ENCODE results near the gene ZMYM3. TPM values are rescaled to one million over a fixed set of nuclear protein-coding genes. Genes with fewer than 3 reads are reported as not detected.

ZMYM3 gene
- total RNA-seq, 4 donors from 2014 or later, result 13.2 to 21.0 (median 17.4) TPM

- no peak overlapping the region for H3K27ac ChIP-seq
- H3K9me3 ChIP-seq, result no peaks in the 10 kb centered on the region
- DNase-seq (ENCODE audit: low spot score in 2 of 2), result no peak
- H3K4me3 ChIP-seq, result no peak overlapping the region
- 25 to 51% methylated on average over 6 of the region's 6 CpGs for WGBS, 2 donors
- no peaks in the 10 kb centered on the region for H3K4me1 ChIP-seq
- no peaks in the 10 kb centered on the region for H3K36me3 ChIP-seq
- no peaks in the 10 kb centered on the region for H3K27me3 ChIP-seq
- TF ChIP-seq POLR2A (IDR thresholded peaks at IDR 0.05) (no peak), EP300 (IDR thresholded peaks at IDR 0.05) (no peak), CTCF (IDR thresholded peaks at IDR 0.05) (no peak)
Measured at GRCh38 chrX:71216485-71216884, 37.5 kb downstream of the ZMYM3 start.

GRCh38 chrX:71215338-71215912 is 38.5 kb downstream of the ZMYM3 start:
- WGBS, 2 donors, result 83 to 85% methylated on average over 4 to 10 of the region's 10 CpGs
- H3K36me3 ChIP-seq, result no peaks in the 10 kb centered on the region
- no peaks in the 10 kb centered on the region for H3K27me3 ChIP-seq
- DNase-seq (ENCODE audit: low spot score in 2 of 2), result no peak
- H3K4me3 ChIP-seq, result no peak overlapping the region
- no peak for TF ChIP-seq CTCF (IDR thresholded peaks at IDR 0.05)
- no peaks in the 10 kb centered on the region for H3K9me3 ChIP-seq
- H3K27ac ChIP-seq, result no peak overlapping the region
- H3K4me1 ChIP-seq, result no peaks in the 10 kb centered on the region

GRCh38 chrX:71214604-71215337 is 39.2 kb downstream of the ZMYM3 start:
- no peaks in the 10 kb centered on the region for H3K27me3 ChIP-seq
- 70 to 86% methylated on average over 2 to 5 of the region's 5 CpGs for WGBS, 2 donors
- DNase-seq (ENCODE audit: low spot score in 2 of 2), result no peak
- no peaks in the 10 kb centered on the region for H3K36me3 ChIP-seq
- no peak overlapping the region for H3K27ac ChIP-seq
- no peaks in the 10 kb centered on the region for H3K4me1 ChIP-seq
- H3K9me3 ChIP-seq, result no peaks in the 10 kb centered on the region
- no peak overlapping the region for H3K4me3 ChIP-seq
- no peak for TF ChIP-seq POLR2A (IDR thresholded peaks at IDR 0.05)
- TF ChIP-seq EP300 (IDR thresholded peaks at IDR 0.05), result no peak
- TF ChIP-seq CTCF (IDR thresholded peaks at IDR 0.05), result no peak

GRCh38 chrX:71214152-71214551 is 39.8 kb downstream of the ZMYM3 start:
- no peak overlapping the region for H3K27ac ChIP-seq
- H3K4me3 ChIP-seq, result no peak overlapping the region
- no peak for TF ChIP-seq POLR2A (IDR thresholded peaks at IDR 0.05)
- TF ChIP-seq CTCF (IDR thresholded peaks at IDR 0.05), result no peak
- no peak for TF ChIP-seq EP300 (IDR thresholded peaks at IDR 0.05)
- no peaks in the 10 kb centered on the region for H3K4me1 ChIP-seq
- no peaks in the 10 kb centered on the region for H3K36me3 ChIP-seq
- no peaks in the 10 kb centered on the region for H3K27me3 ChIP-seq
- H3K9me3 ChIP-seq, result no peaks in the 10 kb centered on the region
- WGBS, 2 donors, result 91 to 100% methylated on average over 1 of the region's 1 CpG
- DNase-seq (ENCODE audit: low spot score in 2 of 2), result no peak

- DNase-seq (ENCODE audit: low spot score in 2 of 2), result no peak
- Histone ChIP-seq H3K9me3 (no peaks in the 10 kb centered on the region), H3K4me3 (no peak overlapping the region), H3K27me3 (no peaks in the 10 kb centered on the region), H3K36me3 (no peaks in the 10 kb centered on the region), H3K4me1 (no peaks in the 10 kb centered on the region), H3K27ac (no peak overlapping the region)
- WGBS, 2 donors, result 57% methylated on average over 5 of the region's 5 CpGs
- TF ChIP-seq POLR2A (IDR thresholded peaks at IDR 0.05), result no peak
- TF ChIP-seq EP300 (IDR thresholded peaks at IDR 0.05), result no peak
- no peak for TF ChIP-seq CTCF (IDR thresholded peaks at IDR 0.05)
Measured at GRCh38 chrX:71212536-71212935, 41.4 kb downstream of the ZMYM3 start.
